B cell (primary cell): ENCODE data around the gene MAP1B. TPM values are rescaled to one million over a fixed set of nuclear protein-coding genes. Genes with fewer than 3 reads are reported as not detected.

Source experiments
- ATAC-seq: fragments of 200-7000 bp; cut with Tn5 transposase; one replicate; pipeline ENCODE4 v1.10.0; 2021; ENCODE audit warnings: low read depth, mild to moderate bottlenecking, moderate number of reproducible peaks, moderate library complexity
- CTCF ChIA-PET: fragments of 350-600 bp; sonication (Branson Sonifier 250); formaldehyde crosslinking; loops from one replicate; lab custom pipeline; 2021; ENCODE audit warnings: antibody characterized with exemption, inconsistent platforms; lab: Charles Lee
- POLR2A ChIA-PET: fragments of 350-600 bp; sonication (Branson Sonifier 250); formaldehyde crosslinking; loops from one replicate; lab custom pipeline; 2021; ENCODE audit warnings: antibody characterized with exemption; lab: Charles Lee
- DNase-seq: peaks from one replicate; pipeline ENCODE4 v3.0.0; 2013
- H2AFZ ChIP-seq: 2 replicates; pipeline ENCODE4 v1.6.1; 2012; ENCODE audit warnings: mild to moderate bottlenecking, low read depth, low read length; ENCODE audit not compliant: insufficient read depth, poor library complexity, severe bottlenecking
- H3K27ac ChIP-seq, 2 donors: 1 replicate in 1 of 2; 2 replicates in 1 of 2; pipeline ENCODE4 v1.5.1; 2012 to 2013; ENCODE audit warnings: low read length in 2 of 2, mild to moderate bottlenecking in 2 of 2, moderate library complexity in 1 of 2
- H3K27me3 ChIP-seq, 4 experiments: fragments of 200-600 bp in 1 of 4; sonication (generic) in 1 of 4; replicated peaks in 1 of 4; 1 replicate in 2 of 4; 2 replicates in 2 of 4; pipeline versions ENCODE4 v1.6.1 to v1.7.0; 2013 to 2016; ENCODE audit warnings: low read length in 3 of 4, mild to moderate bottlenecking in 2 of 4, mixed read lengths in 1 of 4, moderate library complexity in 1 of 4; ENCODE audit not compliant: insufficient read depth in 4 of 4, control insufficient read depth in 3 of 4; ENCODE audit errors: control extremely low read depth in 1 of 4
- H3K36me3 ChIP-seq, 2 experiments: replicated peaks in 1 of 2; 1 replicate in 1 of 2; 2 replicates in 1 of 2; pipeline versions ENCODE4 v1.6.1 to v1.7.1; 2013; ENCODE audit warnings: low read length in 1 of 2; ENCODE audit not compliant: insufficient read depth in 2 of 2, control insufficient read depth in 1 of 2; ENCODE audit errors: control extremely low read depth in 1 of 2, extremely low read depth in 1 of 2
- H3K4me1 ChIP-seq, 2 donors: fragments of 200-600 bp in 1 of 2; sonication (generic) in 1 of 2; 1 replicate in 1 of 2; 2 replicates in 1 of 2; pipeline versions ENCODE4 v1.5.1 to v1.6.1; 2013 to 2017; ENCODE audit warnings: low read length in 2 of 2; ENCODE audit not compliant: control insufficient read depth in 2 of 2, insufficient read depth in 2 of 2
- H3K4me2 ChIP-seq: replicated peaks from 2 replicates; pipeline ENCODE3; 2012; ENCODE audit warnings: mild to moderate bottlenecking, low read depth, low read length; ENCODE audit not compliant: poor library complexity, severe bottlenecking
- H3K4me3 ChIP-seq, 5 experiments: fragments of 200-600 bp in 1 of 5; sonication (generic) in 1 of 5; 1 replicate in 3 of 5; 2 replicates in 2 of 5; pipeline versions ENCODE4 v1.5.1 to v1.7.0; 2011 to 2016; ENCODE audit warnings: low read length in 4 of 5, mild to moderate bottlenecking in 4 of 5, low read depth in 2 of 5, control low read depth in 1 of 5, moderate library complexity in 1 of 5; ENCODE audit not compliant: insufficient read depth in 1 of 5; ENCODE audit errors: control extremely low read depth in 1 of 5, extremely low read depth in 1 of 5
- H3K79me2 ChIP-seq: fragments of 200-600 bp; sonication (generic); one replicate; pipeline ENCODE4 v1.6.0; 2016; ENCODE audit warnings: low read length; ENCODE audit not compliant: control insufficient read depth, insufficient read depth
- H3K9ac ChIP-seq: fragments of 200-600 bp; sonication (generic); 2 replicates; pipeline ENCODE4 v1.6.1; 2017; ENCODE audit warnings: mild to moderate bottlenecking, low read length, moderate library complexity
- H3K9me3 ChIP-seq, 3 donors: one replicate each; pipeline versions ENCODE4 v1.6.1 to v1.7.1; 2013; ENCODE audit warnings: low read length in 2 of 3; ENCODE audit not compliant: control insufficient read depth in 2 of 3, insufficient read depth in 1 of 3; ENCODE audit errors: control extremely low read depth in 1 of 3
- H4K20me1 ChIP-seq: 2 replicates; pipeline ENCODE4 v1.6.0; 2012; ENCODE audit warnings: mild to moderate bottlenecking, low read length; ENCODE audit not compliant: insufficient read depth, control insufficient read depth, poor library complexity, severe bottlenecking
- H3K27ac Mint-ChIP-seq: one replicate; pipeline ENCODE4 v1.8.0; 2021; ENCODE audit warnings: mixed read lengths
- H3K27me3 Mint-ChIP-seq: one replicate; pipeline ENCODE4 v1.8.0; 2021; ENCODE audit warnings: mixed read lengths
- H3K4me1 Mint-ChIP-seq: one replicate; pipeline ENCODE4 v1.8.0; 2021; ENCODE audit warnings: mixed read lengths
- H3K4me3 Mint-ChIP-seq: one replicate; pipeline ENCODE4 v1.8.0; 2021; ENCODE audit warnings: mixed read lengths
- H3K9me3 Mint-ChIP-seq: one replicate; pipeline ENCODE4 v1.8.0; 2022; ENCODE audit warnings: mixed read lengths; ENCODE audit not compliant: insufficient read depth
- EZH2 ChIP-seq: IDR thresholded peaks from 2 replicates; pipeline ENCODE4 v1.6.1; 2012; ENCODE audit warnings: borderline replicate concordance, low read depth, mild to moderate bottlenecking, moderate library complexity, low read length; ENCODE audit not compliant: insufficient read depth, poor library complexity, severe bottlenecking
- WGBS: methylation state at CpG from one replicate; pipeline ENCODE4 v1.1.5; 2013; ENCODE audit warnings: missing lambda C conversion rate; ENCODE audit not compliant: insufficient coverage; 5-methylcytosine and 5-hydroxymethylcytosine counted together
- intact Hi-C: fragments of 100-400 bp; cut with micrococcal nuclease; formaldehyde crosslinking; loops from one replicate; pipeline ENCODE4 v1.10.0; 2022
- polyA plus RNA-seq: library from polyadenylated mRNA; depleted of rRNA; stranded (reverse); fragments of >200 nt; gene quantifications from 2 replicates; pipeline ENCODE4 v1.2.3, GENCODE V29; 2012
- total RNA-seq, 2 donors: library from RNA; stranded (reverse); fragments of 120-200 nt in 1 of 2; gene quantifications; 1 replicate in 1 of 2; 2 replicates in 1 of 2; pipeline versions ENCODE4 v1.2.3 to v1.2.4, GENCODE V29; 2013 to 2022
- TF ChIP-seq, protein P1 (sequence below): fragments of 200-600 bp; IDR thresholded peaks from one replicate; pipeline ENCODE4 v1.8.0; 2022; ENCODE audit warnings: antibody characterized with exemption, mild to moderate bottlenecking

The MAP1B gene
- total and polyA plus RNA-seq, 2 donors (not counting 1 experiment from before 2014, with no cell fraction given): 0.15 TPM; not detected in 1

DNA sequence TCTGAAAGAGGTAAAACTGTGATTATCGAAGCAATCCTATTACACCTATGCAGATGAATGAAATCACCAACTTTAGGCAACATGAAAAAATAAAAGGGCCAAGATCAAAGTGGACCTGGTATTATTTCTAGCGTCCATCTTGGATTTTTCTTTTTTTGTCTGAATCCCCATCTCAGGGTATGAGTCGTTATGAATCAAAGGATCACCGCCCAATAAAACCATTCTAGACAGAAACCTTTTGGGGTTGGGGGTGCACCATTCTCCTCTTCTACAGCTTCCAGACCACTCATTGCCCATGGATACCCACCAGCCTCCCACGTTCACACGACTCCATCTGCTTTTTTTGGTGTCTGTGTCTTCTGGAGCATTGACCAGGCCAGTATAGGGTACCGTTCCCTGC is 33.4 kb downstream of the MAP1B start:
- no peaks in the 10 kb centered on the region for H3K4me1 Mint-ChIP-seq
- no peak for ATAC-seq
- Histone ChIP-seq H3K4me2 (no peak overlapping the region), H2AFZ (no peak overlapping the region), H3K79me2 (no peaks in the 10 kb centered on the region), H3K9me3 (no peaks in the 10 kb centered on the region), H3K9ac (no peak overlapping the region), H3K4me3 (no peak overlapping the region), H3K27me3 (peaks cover 0 to 3% (median 1%) of the 10 kb centered on the region in 4 experiments), H3K36me3 (no peaks in the 10 kb centered on the region), H4K20me1 (no peaks in the 10 kb centered on the region), H3K4me1 (no peaks in the 10 kb centered on the region), H3K27ac (no peak overlapping the region)
- DNase-seq: no peak
- no peaks in the 10 kb centered on the region for H3K9me3 Mint-ChIP-seq
- no peak for TF ChIP-seq EZH2
- TF ChIP-seq, protein P1, sequence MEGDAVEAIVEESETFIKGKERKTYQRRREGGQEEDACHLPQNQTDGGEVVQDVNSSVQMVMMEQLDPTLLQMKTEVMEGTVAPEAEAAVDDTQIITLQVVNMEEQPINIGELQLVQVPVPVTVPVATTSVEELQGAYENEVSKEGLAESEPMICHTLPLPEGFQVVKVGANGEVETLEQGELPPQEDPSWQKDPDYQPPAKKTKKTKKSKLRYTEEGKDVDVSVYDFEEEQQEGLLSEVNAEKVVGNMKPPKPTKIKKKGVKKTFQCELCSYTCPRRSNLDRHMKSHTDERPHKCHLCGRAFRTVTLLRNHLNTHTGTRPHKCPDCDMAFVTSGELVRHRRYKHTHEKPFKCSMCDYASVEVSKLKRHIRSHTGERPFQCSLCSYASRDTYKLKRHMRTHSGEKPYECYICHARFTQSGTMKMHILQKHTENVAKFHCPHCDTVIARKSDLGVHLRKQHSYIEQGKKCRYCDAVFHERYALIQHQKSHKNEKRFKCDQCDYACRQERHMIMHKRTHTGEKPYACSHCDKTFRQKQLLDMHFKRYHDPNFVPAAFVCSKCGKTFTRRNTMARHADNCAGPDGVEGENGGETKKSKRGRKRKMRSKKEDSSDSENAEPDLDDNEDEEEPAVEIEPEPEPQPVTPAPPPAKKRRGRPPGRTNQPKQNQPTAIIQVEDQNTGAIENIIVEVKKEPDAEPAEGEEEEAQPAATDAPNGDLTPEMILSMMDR: no peak
- ChIA-PET POLR2A (no interaction called here), CTCF (interaction anchor here (1.4 kb wide), 1 partner anchor 168 kb away, joined by 6 read pairs; no protein-coding TSS in a partner anchor)
- peaks cover 20% of the 10 kb centered on the region for H3K27me3 Mint-ChIP-seq
- no peak overlapping the region for H3K27ac Mint-ChIP-seq
- intact Hi-C loops: no loop called here
- no peak overlapping the region for H3K4me3 Mint-ChIP-seq
- 94% methylated on average over 4 of the region's 7 CpGs for WGBS

- H3K4me3 Mint-ChIP-seq: no peak overlapping the region
- Histone ChIP-seq H3K9ac (no peak overlapping the region), H3K4me2 (no peak overlapping the region), H3K79me2 (no peaks in the 10 kb centered on the region), H4K20me1 (no peaks in the 10 kb centered on the region), H3K4me1 (no peaks in the 10 kb centered on the region), H3K27ac (no peak overlapping the region), H3K36me3 (no peaks in the 10 kb centered on the region), H3K4me3 (no peak overlapping the region), H3K9me3 (no peaks in the 10 kb centered on the region), H3K27me3 (peaks cover 0 to 3% (median 0%) of the 10 kb centered on the region in 4 experiments), H2AFZ (no peak overlapping the region)
- DNase-seq: no peak
- no peaks in the 10 kb centered on the region for H3K4me1 Mint-ChIP-seq
- no peak for ATAC-seq
- 90% methylated on average over 3 of the region's 8 CpGs for WGBS
- peaks cover 20% of the 10 kb centered on the region for H3K27me3 Mint-ChIP-seq
- ChIA-PET CTCF (interaction anchor here (1.4 kb wide), 1 partner anchor 167 kb away, joined by 6 read pairs; no protein-coding TSS in a partner anchor), POLR2A (no interaction called here)
- no peak overlapping the region for H3K27ac Mint-ChIP-seq
- TF ChIP-seq, protein P1: no peak
- no peak for TF ChIP-seq EZH2
- no peaks in the 10 kb centered on the region for H3K9me3 Mint-ChIP-seq
- intact Hi-C loops: no loop called here
These were observed 34.4 kb downstream of the MAP1B start for GRCh38 chr5:72141440-72142355.
